HCT116 (cell line): ENCODE results near the gene HECW1. TPM values are rescaled to one million over a fixed set of nuclear protein-coding genes. Genes with fewer than 3 reads are reported as not detected.

Experiments
- ATAC-seq: fragments of 200-7000 bp; cut with Tn5 transposase; 2 replicates; pipeline ENCODE4 v1.9.1; 2020; ENCODE audit warnings: mild to moderate bottlenecking, moderate library complexity
- BruUV-seq: library from RNA; stranded (reverse); fragments of 400-500 nt; replicated peaks from 2 replicates; lab custom pipeline; 2021; lab: Mats Ljungman, UMichigan
- CTCF ChIA-PET: fragments of 300-600 bp; sonication (Branson Sonifier 250); formaldehyde crosslinking; loops from one replicate; lab custom pipeline; 2021; ENCODE audit warnings: antibody characterized with exemption; lab: Charles Lee
- POLR2A ChIA-PET: fragments of 300-600, 350-600 bp; sonication (Branson Sonifier 250); formaldehyde crosslinking; loops from one replicate; lab custom pipeline; 2021; ENCODE audit warnings: antibody characterized with exemption; lab: Charles Lee
- RAD21 ChIA-PET, 2 experiments: fragments of 300-600 bp; sonication (Branson Sonifier 250); formaldehyde crosslinking; loops; one replicate each; lab custom pipeline; 2023; ENCODE audit warnings: low total read pairs in 2 of 2; ENCODE audit not compliant: uncharacterized antibody in 2 of 2, unreplicated experiment in 2 of 2, low non-redundant PET in 1 of 2; lab: Charles Lee
- DNase-seq: peaks from one replicate; pipeline ENCODE4 v3.0.0-alpha.2; 2010; ENCODE audit warnings: low read depth, low spot score
- H2AFZ ChIP-seq: fragments of 200-600 bp; shearing (Covaris generic), sonication (generic); 2 replicates; pipeline ENCODE4 v1.6.1; 2017; ENCODE audit warnings: low read depth, mixed run types, mixed read lengths, antibody characterized with exemption, low read length; ENCODE audit not compliant: poor library complexity, severe bottlenecking
- H3K27ac ChIP-seq: 2 replicates; pipeline ENCODE4 v1.5.1; 2012; ENCODE audit warnings: low read depth, low read length
- H3K27me3 ChIP-seq: fragments of 200-600 bp; sonication (generic); 2 replicates; pipeline ENCODE4 v1.6.1; 2016; ENCODE audit warnings: mixed run types, low read length, mixed read lengths; ENCODE audit not compliant: insufficient read depth
- H3K36me3 ChIP-seq, 2 experiments: fragments of 200-500 bp in 1 of 2; fragments of 200-600 bp in 1 of 2; sonication (Bioruptor generic) in 1 of 2; sonication (generic) in 1 of 2; 2 replicates each; pipeline versions ENCODE4 v1.5.1 to v1.6.1; 2014 to 2016; ENCODE audit warnings: low read length in 2 of 2, inconsistent platforms in 1 of 2, mixed read lengths in 1 of 2, mixed run types in 1 of 2; ENCODE audit not compliant: insufficient read depth in 2 of 2, control insufficient read depth in 1 of 2
- H3K4me1 ChIP-seq, 2 experiments: fragments of 200-600 bp in 1 of 2; sonication (generic) in 1 of 2; 2 replicates each; pipeline versions ENCODE4 v1.5.1 to v1.6.1; 2012 to 2017; ENCODE audit warnings: low read length in 2 of 2, inconsistent platforms in 1 of 2, mild to moderate bottlenecking in 1 of 2, mixed read lengths in 1 of 2, mixed run types in 1 of 2, moderate library complexity in 1 of 2; ENCODE audit not compliant: insufficient read depth in 2 of 2, control insufficient read depth in 1 of 2
- H3K4me2 ChIP-seq: fragments of 200-600 bp; sonication (generic); 2 replicates; pipeline ENCODE4 v1.6.1; 2017; ENCODE audit warnings: mixed run types, low read length, mixed read lengths
- H3K4me3 ChIP-seq, 2 experiments: fragments of 200-600 bp in 1 of 2; sonication (generic) in 1 of 2; replicated peaks in 1 of 2; 2 replicates each; pipeline ENCODE4 v1.5.1; 2011 to 2016; ENCODE audit warnings: low read length in 2 of 2, control low read depth in 1 of 2, low read depth in 1 of 2, mild to moderate bottlenecking in 1 of 2, mixed read lengths in 1 of 2, mixed run types in 1 of 2
- H3K79me2 ChIP-seq: fragments of 200-600 bp; sonication (generic); 2 replicates; pipeline ENCODE4 v1.6.1; 2017; ENCODE audit warnings: mild to moderate bottlenecking, mixed run types, low read length, moderate library complexity, mixed read lengths; ENCODE audit not compliant: insufficient read depth
- H3K9ac ChIP-seq: fragments of 200-600 bp; sonication (generic); 2 replicates; pipeline ENCODE4 v1.6.1; 2016; ENCODE audit warnings: low read length, mixed read lengths
- H3K9me2 ChIP-seq: fragments of 200-600 bp; sonication (generic), shearing (Covaris generic); 2 replicates; pipeline ENCODE4 v1.6.1; 2017; ENCODE audit warnings: mixed run types, mild to moderate bottlenecking, moderate library complexity; ENCODE audit not compliant: insufficient read depth
- H3K9me3 ChIP-seq, 2 experiments: fragments of 200-500 bp in 1 of 2; fragments of 200-600 bp in 1 of 2; sonication (Bioruptor generic) in 1 of 2; sonication (generic) in 1 of 2; 2 replicates each; pipeline ENCODE4 v1.6.1; 2014 to 2017; ENCODE audit warnings: low read length in 2 of 2, mixed read lengths in 2 of 2, inconsistent platforms in 1 of 2, low read depth in 1 of 2, mild to moderate bottlenecking in 1 of 2, mixed run types in 1 of 2, moderate library complexity in 1 of 2; ENCODE audit not compliant: control insufficient read depth in 1 of 2, insufficient read depth in 1 of 2
- H4K20me1 ChIP-seq: fragments of 200-600 bp; sonication (generic), shearing (Covaris generic); 2 replicates; pipeline ENCODE4 v1.6.1; 2017; ENCODE audit warnings: mixed run types, mild to moderate bottlenecking, moderate library complexity; ENCODE audit not compliant: insufficient read depth
- CBX3 ChIP-seq: IDR thresholded peaks from 2 replicates; pipeline ENCODE4 v1.6.1; 2012; ENCODE audit warnings: low read depth
- CTCF ChIP-seq, 3 experiments: fragments of 200-600 bp in 1 of 3; sonication (generic) in 1 of 3; IDR thresholded peaks in 2 of 3; conservative IDR thresholded peaks in 1 of 3; 2 replicates each; pipeline ENCODE4 v1.5.1; 2012 to 2017; ENCODE audit warnings: low read depth in 2 of 3, low read length in 2 of 3, antibody characterized with exemption in 1 of 3, borderline replicate concordance in 1 of 3, control low read depth in 1 of 3, mild to moderate bottlenecking in 1 of 3, mixed read lengths in 1 of 3, mixed run types in 1 of 3, moderate library complexity in 1 of 3; ENCODE audit not compliant: insufficient read depth in 1 of 3
- ELF1 ChIP-seq: IDR thresholded peaks from 2 replicates; pipeline ENCODE4 v1.6.1; 2012; ENCODE audit warnings: low read depth, borderline replicate concordance
- EZH2 ChIP-seq: fragments of 200-600 bp; sonication (generic); IDR thresholded peaks from 2 replicates; pipeline ENCODE4 v1.6.1; 2017; ENCODE audit warnings: antibody characterized with exemption, mixed run types
- EZH2phosphoT487 ChIP-seq: fragments of 200-600 bp; IDR thresholded peaks from 2 replicates; pipeline ENCODE4 v1.6.1; 2018; ENCODE audit warnings: antibody characterized with exemption, borderline replicate concordance
- FOSL1 ChIP-seq: IDR thresholded peaks from 2 replicates; pipeline ENCODE4 v1.6.1; 2012; ENCODE audit warnings: low read depth
- MAX ChIP-seq: IDR thresholded peaks from 2 replicates; pipeline ENCODE4 v1.6.1; 2012
- POLR2AphosphoS5 ChIP-seq: IDR thresholded peaks from 2 replicates; pipeline ENCODE4 v1.6.1; 2011; ENCODE audit warnings: mild to moderate bottlenecking, low read depth, low read length, moderate library complexity
- RAD21 ChIP-seq: IDR thresholded peaks from 2 replicates; pipeline ENCODE4 v1.6.1; 2012; ENCODE audit warnings: low read depth, mild to moderate bottlenecking
- REST ChIP-seq: IDR thresholded peaks from 2 replicates; pipeline ENCODE4 v1.6.1; 2012; ENCODE audit warnings: low read depth
- SRF ChIP-seq: IDR thresholded peaks from 2 replicates; pipeline ENCODE4 v1.6.1; 2012; ENCODE audit warnings: low read depth
- TCF7L2 ChIP-seq: IDR thresholded peaks from 2 replicates; pipeline ENCODE4 v1.7.0; 2011; ENCODE audit warnings: borderline replicate concordance, inconsistent platforms; ENCODE audit not compliant: insufficient read depth, insufficient read length; ENCODE audit errors: extremely low read depth
- YY1 ChIP-seq: IDR thresholded peaks from 2 replicates; pipeline ENCODE4 v1.6.1; 2011; ENCODE audit warnings: low read length, low read depth, moderate library complexity, mild to moderate bottlenecking; ENCODE audit not compliant: insufficient replicate concordance; ENCODE audit errors: extremely low read depth
- ZBTB33 ChIP-seq: IDR thresholded peaks from 2 replicates; pipeline ENCODE4 v1.6.1; 2011; ENCODE audit warnings: mild to moderate bottlenecking, low read length, moderate library complexity; ENCODE audit not compliant: insufficient replicate concordance; ENCODE audit errors: extremely low read depth
- ZFX ChIP-seq: fragments of 450-650 bp; IDR thresholded peaks from 2 replicates; pipeline ENCODE4 v1.6.1; 2017
- ZNF274 ChIP-seq: fragments of 200-500 bp; sonication (Bioruptor generic); IDR thresholded peaks from 2 replicates; pipeline ENCODE4 v1.6.1; 2014; ENCODE audit warnings: mild to moderate bottlenecking, low read depth, low read length, inconsistent platforms
- intact Hi-C: fragments of 100-400 bp; cut with micrococcal nuclease; formaldehyde crosslinking; loops from 2 replicates; pipeline ENCODE4 v1.10.0; 2022
- total RNA-seq: library from RNA; stranded (reverse); gene quantifications from one replicate; pipeline ENCODE4 v1.2.1, GENCODE V29; 2021; ENCODE audit not compliant: unreplicated experiment

Gene HECW1
- total RNA-seq, 1 experiment from 2014 or later = 5.6 TPM

GRCh38 chr7:43314379-43315158 is 202.1 kb downstream of the HECW1 start:
- H3K4me1 ChIP-seq = no peaks in the 10 kb centered on the region
- H3K79me2 ChIP-seq = no peaks in the 10 kb centered on the region
- no peaks in the 10 kb centered on the region for H3K27me3 ChIP-seq
- BruUV-seq = no TSS peak
- no peaks in the 10 kb centered on the region for H4K20me1 ChIP-seq
- H2AFZ ChIP-seq = no peak overlapping the region
- ChIA-PET POLR2A (no interaction called here), CTCF (no interaction called here), RAD21 (no interaction called here)
- no peaks in the 10 kb centered on the region for H3K36me3 ChIP-seq
- ATAC-seq (no peak), DNase-seq (no peak)
- no peak overlapping the region for H3K4me3 ChIP-seq
- no peaks in the 10 kb centered on the region for H3K9me2 ChIP-seq
- H3K4me2 ChIP-seq = no peak overlapping the region
- intact Hi-C loops = no loop called here
- no peak overlapping the region for H3K9ac ChIP-seq
- no peak for TF ChIP-seq ZFX
- no peak for TF ChIP-seq CTCF (IDR thresholded peaks at IDR 0.05 in 2 of 3, conservative IDR thresholded peaks at IDR 0.05 in 1 of 3; ENCODE audit: borderline replicate concordance in 1 of 3, insufficient read depth in 1 of 3, low read depth in 2 of 3, low read length in 2 of 3)
- no peak for TF ChIP-seq POLR2AphosphoS5
- TF ChIP-seq FOSL1 = no peak
- no peak for TF ChIP-seq SRF
- TF ChIP-seq ZBTB33 = no peak
- no peak for TF ChIP-seq ZNF274
- TF ChIP-seq MAX = no peak
- no peak for TF ChIP-seq EZH2
- TF ChIP-seq ELF1 = no peak
- TF ChIP-seq YY1 = no peak
- TF ChIP-seq RAD21 = no peak
- TF ChIP-seq CBX3 = no peak
- no peak for TF ChIP-seq EZH2phosphoT487
- no peak for TF ChIP-seq REST
- no peak for TF ChIP-seq TCF7L2
- H3K27ac ChIP-seq = no peak overlapping the region
- H3K9me3 ChIP-seq = no peaks in the 10 kb centered on the region
